Tibial nerve (tissue), 4 donors: ENCODE results near the gene YY1. TPM values are rescaled to one million over a fixed set of nuclear protein-coding genes. Genes with fewer than 3 reads are reported as not detected.

Experiments
- DNase-seq, 2 donors: peaks; one replicate each; pipeline ENCODE4 v3.0.0-alpha.2; 2019; ENCODE audit warnings: low spot score in 2 of 2
- H3K27ac ChIP-seq, 4 donors: fragments of 200-600 bp; sonication (generic) in 3 of 4; one replicate each; pipeline ENCODE4 v1.5.1; 2017 to 2019; ENCODE audit warnings: mild to moderate bottlenecking in 1 of 4
- H3K27me3 ChIP-seq, 2 donors: fragments of 200-600 bp; sonication (generic) in 1 of 2; one replicate each; pipeline versions ENCODE4 v1.5.1 to v1.6.0; 2017 to 2019
- H3K36me3 ChIP-seq, 3 donors: fragments of 200-600 bp; sonication (generic); one replicate each; pipeline ENCODE4 v1.5.1; 2018 to 2019
- H3K4me1 ChIP-seq, 4 donors: fragments of 200-600 bp; sonication (generic) in 3 of 4; one replicate each; pipeline ENCODE4 v1.5.1; 2017 to 2019
- H3K4me3 ChIP-seq, 4 donors: fragments of 200-600 bp; sonication (generic) in 3 of 4; one replicate each; pipeline ENCODE4 v1.5.1; 2017 to 2019; ENCODE audit warnings: mild to moderate bottlenecking in 1 of 4, moderate library complexity in 1 of 4
- H3K9me3 ChIP-seq, 4 donors: fragments of 200-600 bp; sonication (generic) in 3 of 4; one replicate each; pipeline ENCODE4 v1.5.1; 2017 to 2019
- EP300 ChIP-seq, 2 donors: sonication (generic); formaldehyde crosslinking; IDR thresholded peaks; one replicate each; pipeline ENCODE4 v1.6.1; 2017; ENCODE audit warnings: antibody characterized with exemption in 2 of 2, mild to moderate bottlenecking in 1 of 2
- POLR2A ChIP-seq, 2 donors: fragments of 450-650 bp; IDR thresholded peaks; one replicate each; pipeline ENCODE4 v1.6.1; 2017; ENCODE audit warnings: antibody characterized with exemption in 2 of 2, mild to moderate bottlenecking in 2 of 2, moderate library complexity in 2 of 2
- WGBS, 2 donors: methylation state at CpG; one replicate each; pipeline ENCODE4 v1.1.5; 2018; 5-methylcytosine and 5-hydroxymethylcytosine counted together
- total RNA-seq, 4 donors: library from RNA; depleted of rRNA; stranded (reverse); fragments of >200 nt; gene quantifications; one replicate each; pipeline ENCODE4 v1.1.0, GENCODE V29; 2016
- TF ChIP-seq, protein P1 (sequence below), 5 experiments: fragments of 200-600 bp in 3 of 5; fragments of 450-650 bp in 2 of 5; sonication (generic) in 3 of 5; IDR thresholded peaks; one replicate each; pipeline ENCODE4 v1.5.1; 2016 to 2019; ENCODE audit warnings: antibody characterized with exemption in 5 of 5, mild to moderate bottlenecking in 3 of 5, moderate library complexity in 2 of 5

YY1 gene
- total RNA-seq, 4 donors from 2014 or later = 55.9 to 60.3 (median 58.7) TPM

DNA sequence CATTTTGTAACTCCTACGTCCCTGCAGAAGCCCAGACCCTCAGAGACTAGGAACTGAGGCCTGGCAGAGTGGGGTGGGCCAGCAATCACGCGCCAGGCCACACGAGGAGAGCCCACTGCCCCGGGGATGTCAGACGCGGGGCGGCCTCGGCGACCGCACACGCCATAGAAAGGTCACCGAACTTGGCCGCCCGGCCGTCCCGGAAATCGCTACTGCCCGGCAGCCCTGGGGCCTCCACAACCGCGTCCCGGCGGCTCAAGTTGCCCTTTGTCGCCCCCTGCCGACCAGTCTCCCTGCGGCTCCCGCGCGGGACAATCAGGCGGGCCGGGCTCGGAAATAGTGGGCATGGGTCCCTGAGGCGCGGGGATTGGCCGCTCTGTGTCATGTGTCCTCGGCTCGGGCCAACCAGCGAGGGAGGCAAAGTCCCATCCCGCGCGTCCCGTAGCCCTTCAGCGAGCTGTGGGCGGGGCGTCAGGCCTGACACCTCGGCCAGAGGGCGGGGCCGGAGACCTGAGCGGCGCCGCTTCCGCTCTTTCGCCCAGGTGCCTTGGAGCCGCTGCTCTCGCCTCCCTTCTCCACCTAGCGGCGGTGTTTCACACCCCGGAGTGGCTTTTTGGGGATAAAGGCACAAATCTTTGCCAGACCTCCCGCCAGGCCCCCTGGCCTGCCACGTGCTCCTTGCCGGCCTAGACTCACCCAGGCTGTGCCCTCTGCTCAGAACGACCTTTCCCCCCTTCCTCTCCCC is 46.1 kb upstream of the YY1 start:
- peak overlapping the region; percentile 75 to 94 (median 92) for H3K27ac ChIP-seq
- no peaks in the 10 kb centered on the region for H3K36me3 ChIP-seq
- DNase-seq = peak; percentile 99
- no peaks in the 10 kb centered on the region for H3K27me3 ChIP-seq
- peak overlapping the region; percentile 20 to 57 (median 43) for H3K4me3 ChIP-seq
- TF ChIP-seq, protein P1, sequence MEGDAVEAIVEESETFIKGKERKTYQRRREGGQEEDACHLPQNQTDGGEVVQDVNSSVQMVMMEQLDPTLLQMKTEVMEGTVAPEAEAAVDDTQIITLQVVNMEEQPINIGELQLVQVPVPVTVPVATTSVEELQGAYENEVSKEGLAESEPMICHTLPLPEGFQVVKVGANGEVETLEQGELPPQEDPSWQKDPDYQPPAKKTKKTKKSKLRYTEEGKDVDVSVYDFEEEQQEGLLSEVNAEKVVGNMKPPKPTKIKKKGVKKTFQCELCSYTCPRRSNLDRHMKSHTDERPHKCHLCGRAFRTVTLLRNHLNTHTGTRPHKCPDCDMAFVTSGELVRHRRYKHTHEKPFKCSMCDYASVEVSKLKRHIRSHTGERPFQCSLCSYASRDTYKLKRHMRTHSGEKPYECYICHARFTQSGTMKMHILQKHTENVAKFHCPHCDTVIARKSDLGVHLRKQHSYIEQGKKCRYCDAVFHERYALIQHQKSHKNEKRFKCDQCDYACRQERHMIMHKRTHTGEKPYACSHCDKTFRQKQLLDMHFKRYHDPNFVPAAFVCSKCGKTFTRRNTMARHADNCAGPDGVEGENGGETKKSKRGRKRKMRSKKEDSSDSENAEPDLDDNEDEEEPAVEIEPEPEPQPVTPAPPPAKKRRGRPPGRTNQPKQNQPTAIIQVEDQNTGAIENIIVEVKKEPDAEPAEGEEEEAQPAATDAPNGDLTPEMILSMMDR (IDR thresholded peaks at IDR 0.05) = peak; percentile 83 to 98 (median 95)
- peak; percentile 46 to 73 for TF ChIP-seq EP300 (IDR thresholded peaks at IDR 0.05)
- peak; percentile 36 to 65 for TF ChIP-seq POLR2A (IDR thresholded peaks at IDR 0.05)
- peaks cover 0 to 22% (median 7%) of the 10 kb centered on the region in 4 donors for H3K4me1 ChIP-seq
- H3K9me3 ChIP-seq = no peaks in the 10 kb centered on the region
- WGBS, 2 donors = 2% methylated on average over 16 to 35 of the region's 62 CpGs

DNA sequence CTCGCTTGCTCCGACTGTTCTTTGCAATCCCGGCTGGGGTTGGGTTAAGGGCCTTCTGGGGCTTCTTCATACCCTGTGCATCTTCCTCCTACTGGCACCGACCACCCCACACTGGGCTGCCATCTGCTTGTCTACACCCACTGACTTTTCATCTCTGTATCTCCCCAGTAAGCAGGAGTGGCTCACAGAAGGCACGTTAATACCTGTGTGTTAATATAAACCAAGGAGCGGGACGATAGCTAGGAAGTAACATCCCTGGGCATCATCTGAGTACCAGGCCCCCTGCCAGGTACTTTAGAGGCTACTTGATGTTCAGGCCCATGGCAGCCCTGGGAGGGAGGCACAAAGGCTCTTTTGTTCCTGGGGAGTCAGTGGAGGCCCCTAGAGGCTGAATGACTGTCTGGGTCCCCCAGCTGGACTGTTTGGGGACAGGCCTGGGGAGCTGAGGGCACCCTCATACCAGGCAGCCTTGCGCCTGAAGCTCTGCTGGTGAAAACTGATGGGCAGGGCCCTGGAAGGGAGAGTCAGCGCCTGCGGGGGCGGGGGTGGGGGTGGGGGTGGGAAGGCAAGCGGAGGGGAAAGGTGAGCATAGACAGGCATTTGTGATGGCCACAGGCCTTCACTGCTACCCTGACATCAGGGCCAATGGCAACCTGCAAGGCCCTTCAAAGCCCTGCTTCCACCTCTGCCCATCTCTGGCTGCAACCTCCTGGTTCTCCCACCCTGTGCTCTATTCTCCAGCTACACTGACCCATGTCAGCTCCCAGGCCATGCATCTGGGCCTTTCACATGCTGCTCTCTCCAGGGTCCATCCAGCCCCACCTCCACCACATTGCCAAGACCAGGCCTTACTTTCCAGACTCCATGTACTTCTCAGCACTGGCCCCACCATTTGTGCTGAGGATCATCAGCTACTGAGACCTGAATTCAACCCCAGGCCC is 45.3 kb upstream of the YY1 start:
- peak overlapping the region; percentile 75 to 94 (median 92) for H3K27ac ChIP-seq
- H3K4me3 ChIP-seq = peak overlapping the region; percentile 20 to 57 (median 42)
- H3K4me1 ChIP-seq = peaks cover 0 to 22% (median 7%) of the 10 kb centered on the region in 4 donors
- WGBS, 2 donors = 59% methylated on average over 12 of the region's 12 CpGs
- H3K36me3 ChIP-seq = no peaks in the 10 kb centered on the region
- TF ChIP-seq EP300 (IDR thresholded peaks at IDR 0.05) (no peak), POLR2A (IDR thresholded peaks at IDR 0.05) (no peak)
- TF ChIP-seq, protein P1 (IDR thresholded peaks at IDR 0.05) = no peak
- H3K27me3 ChIP-seq = no peaks in the 10 kb centered on the region
- DNase-seq = no peak
- no peaks in the 10 kb centered on the region for H3K9me3 ChIP-seq

DNA sequence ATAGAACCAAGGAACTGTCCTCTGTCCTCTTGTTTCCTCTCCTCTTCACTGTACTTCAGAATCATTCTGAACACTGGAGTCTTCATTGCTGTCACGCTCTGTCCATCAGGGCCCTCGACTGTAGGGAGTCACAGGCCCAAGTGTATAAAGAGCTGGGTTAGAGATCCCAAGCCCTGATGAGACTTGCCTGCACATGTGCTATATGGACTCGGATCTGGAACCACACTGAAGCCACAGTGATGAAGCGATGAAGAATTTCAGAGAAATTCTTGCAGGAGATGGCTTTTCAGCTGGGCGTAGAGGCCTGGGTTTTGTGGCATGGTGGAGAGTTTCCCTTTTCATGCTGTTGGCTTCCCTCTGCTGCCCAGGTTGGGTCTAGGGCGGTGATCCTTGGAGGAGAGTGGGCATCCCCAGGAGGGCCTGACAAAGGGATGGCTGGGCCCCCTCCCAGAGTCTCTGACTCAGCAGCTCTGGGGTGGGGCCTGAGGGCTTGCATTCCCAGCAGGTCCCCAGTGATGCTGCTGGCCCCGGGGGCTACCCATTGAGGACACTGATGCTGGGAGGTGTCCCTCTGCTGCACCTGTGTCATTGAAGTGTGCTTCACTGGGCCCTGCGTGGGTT is 39.6 kb upstream of the YY1 start:
- no peak for DNase-seq
- WGBS, 2 donors = 89 to 92% methylated on average over 8 of the region's 8 CpGs
- TF ChIP-seq, protein P1 (IDR thresholded peaks at IDR 0.05) = no peak
- TF ChIP-seq EP300 (IDR thresholded peaks at IDR 0.05) (no peak), POLR2A (IDR thresholded peaks at IDR 0.05) (no peak)

DNA sequence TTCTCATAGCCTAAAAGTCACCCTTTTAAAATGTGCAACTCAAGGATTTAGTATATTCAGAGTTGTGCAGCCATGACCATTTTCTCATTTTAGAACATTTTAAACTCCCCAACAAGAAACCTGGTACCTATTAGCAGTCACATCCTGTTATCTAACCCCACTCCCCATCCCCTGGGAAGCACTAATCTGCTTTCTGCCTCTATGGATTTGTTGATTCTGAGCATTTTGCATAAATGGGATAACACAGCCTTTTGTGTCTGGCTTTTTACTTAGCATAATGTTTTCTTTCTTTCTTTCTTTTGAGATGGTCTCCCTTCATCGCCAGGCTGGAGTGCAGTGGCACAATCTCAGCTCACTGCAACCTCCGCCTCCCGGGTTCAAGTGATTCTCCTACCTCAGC is 38.6 kb upstream of the YY1 start:
- 80 to 83% methylated on average over 3 of the region's 3 CpGs for WGBS, 2 donors
- TF ChIP-seq EP300 (IDR thresholded peaks at IDR 0.05) = no peak
- TF ChIP-seq, protein P1 (IDR thresholded peaks at IDR 0.05) = no peak
- no peak for TF ChIP-seq POLR2A (IDR thresholded peaks at IDR 0.05)

More for the DNA sequence above, 39.6 kb upstream of the YY1 start:
- Histone ChIP-seq H3K36me3 (no peaks in the 10 kb centered on the region), H3K27me3 (no peaks in the 10 kb centered on the region), H3K27ac (no peak overlapping the region), H3K4me3 (no peak overlapping the region), H3K4me1 (no peaks in the 10 kb centered on the region), H3K9me3 (no peaks in the 10 kb centered on the region)

More for the DNA sequence above, 38.6 kb upstream of the YY1 start:
- no peaks in the 10 kb centered on the region for H3K36me3 ChIP-seq
- no peak overlapping the region for H3K4me3 ChIP-seq
- no peaks in the 10 kb centered on the region for H3K27me3 ChIP-seq
- no peaks in the 10 kb centered on the region for H3K9me3 ChIP-seq
- H3K27ac ChIP-seq = no peak overlapping the region
- DNase-seq = no peak
- no peaks in the 10 kb centered on the region for H3K4me1 ChIP-seq
